Loucy (cell line): ENCODE data around the gene RMDN2.

ENCODE experiments used
- CTCF ChIP-seq: fragments of 200-600 bp; sonication (generic); conservative IDR thresholded peaks from 2 replicates; pipeline ENCODE4 v1.5.1; 2014; ENCODE audit warnings: mild to moderate bottlenecking, antibody characterized with exemption, low read length
- EZH2phosphoT487 ChIP-seq: fragments of 200-600 bp; IDR thresholded peaks from 2 replicates; pipeline ENCODE4 v1.6.1; 2018; ENCODE audit warnings: antibody characterized with exemption, mild to moderate bottlenecking, moderate library complexity, borderline replicate concordance

- TF ChIP-seq EZH2phosphoT487 (no peak), CTCF (no peak)
Observed at GRCh38 chr2:37982847-37983246, 57.8 kb downstream of the RMDN2 start.
